Ovary (tissue), 9 donors: Measurements from ENCODE around the gene TNFAIP8L3. TPM values are rescaled to one million over a fixed set of nuclear protein-coding genes. Genes with fewer than 3 reads are reported as not detected.

Experiments
- DNase-seq, 5 donors: peaks; one replicate each; pipeline ENCODE4 v3.0.0-alpha.2; 2019 to 2020
- H3K27ac ChIP-seq, 2 donors: fragments of 200-600 bp; one replicate each; pipeline versions ENCODE4 v1.5.1 to v1.8.0; 2019 to 2022
- H3K27me3 ChIP-seq: fragments of 200-600 bp; one replicate; pipeline ENCODE4 v1.8.0; 2022
- H3K36me3 ChIP-seq: fragments of 200-600 bp; sonication (generic); one replicate; pipeline ENCODE4 v1.5.1; 2019
- H3K4me1 ChIP-seq: one replicate; pipeline ENCODE4 v1.8.1; 2013; ENCODE audit warnings: mild to moderate bottlenecking, moderate library complexity; ENCODE audit not compliant: insufficient read depth
- H3K4me3 ChIP-seq: fragments of 200-600 bp; sonication (generic); one replicate; pipeline ENCODE4 v1.5.1; 2017
- H3K9me3 ChIP-seq, 2 donors: fragments of 200-600 bp in 1 of 2; sonication (generic) in 1 of 2; one replicate each; pipeline versions ENCODE4 v1.5.1 to v1.8.1; 2013 to 2019; ENCODE audit warnings: mild to moderate bottlenecking in 1 of 2, moderate library complexity in 1 of 2
- EP300 ChIP-seq: sonication (generic); formaldehyde crosslinking; IDR thresholded peaks from one replicate; pipeline ENCODE4 v1.6.1; 2017; ENCODE audit warnings: antibody characterized with exemption
- POLR2A ChIP-seq: fragments of 450-650 bp; IDR thresholded peaks from one replicate; pipeline ENCODE4 v1.6.1; 2017; ENCODE audit warnings: antibody characterized with exemption, mild to moderate bottlenecking, moderate library complexity
- WGBS, 3 donors: extraction: QIAGEN DNeasy Blood & Tissue Kit in 1 of 3; methylation state at CpG; one replicate each; pipeline versions ENCODE4 v1.1.5 to v1.1.7; 2013 to 2017; 5-methylcytosine and 5-hydroxymethylcytosine counted together
- intact Hi-C, 4 donors: fragments of 100-400 bp; cut with DNase I; formaldehyde crosslinking; loops; one replicate each; pipeline versions ENCODE4 v1.11.0 to v1.15.1; 2022 to 2023
- polyA plus RNA-seq, 2 donors: library from polyadenylated mRNA; stranded (reverse); fragments of 200-250 nt in 1 of 2; fragments of 350-450 nt in 1 of 2; fragmentation: Illumina TruSeq in 1 of 2; extraction: RNeasy Lipid Tissue Mini Kit (QIAGEN cat#74804) in 1 of 2; gene quantifications; one replicate each; pipeline ENCODE4 v1.2.3, GENCODE V29; 2013 to 2014
- total RNA-seq, 7 donors: library from RNA; depleted of rRNA in 2 of 7; stranded (reverse); fragments of >200 nt in 2 of 7; fragmentation: NEBNext Ultra II Directional in 3 of 7; extraction: Animal tissue kit (Norgen Biotek cat#: 25700) in 3 of 7; gene quantifications; one replicate each; pipeline versions ENCODE4 v1.1.0 to v1.2.4, GENCODE V29; 2016 to 2023
- TF ChIP-seq, protein P1 (sequence below), 3 donors: fragments of 450-650 bp in 2 of 3; fragments of 200-600 bp in 1 of 3; IDR thresholded peaks; one replicate each; pipeline versions ENCODE4 v1.5.1 to v1.8.0; 2016 to 2022; ENCODE audit warnings: antibody characterized with exemption in 3 of 3, mild to moderate bottlenecking in 1 of 3
- donor health status: DM: no; HTN: no; CAD: no; lungs with moderate emphysema.
- donor health status: DM: no; HTN: no; CAD: no.
- donor health status: Bipolar disorder and iron deficiency.
- donor health status: DM: yes; HTN: yes; CAD: no.
- donor health status: DM: no; HTN: no; CAD: no.
- donor health status: DM: yes; HTN: yes; CAD: no.

TNFAIP8L3 gene
- total and polyA plus RNA-seq, 9 donors = 10.2 to 76.5 (median 24.1) TPM

- no peak for DNase-seq
- no peaks in the 10 kb centered on the region for H3K9me3 ChIP-seq
- no peak overlapping the region for H3K27ac ChIP-seq
- H3K4me1 ChIP-seq = peaks cover 4% of the 10 kb centered on the region
- TF ChIP-seq EP300 (no peak), POLR2A (no peak)
- TF ChIP-seq, protein P1, sequence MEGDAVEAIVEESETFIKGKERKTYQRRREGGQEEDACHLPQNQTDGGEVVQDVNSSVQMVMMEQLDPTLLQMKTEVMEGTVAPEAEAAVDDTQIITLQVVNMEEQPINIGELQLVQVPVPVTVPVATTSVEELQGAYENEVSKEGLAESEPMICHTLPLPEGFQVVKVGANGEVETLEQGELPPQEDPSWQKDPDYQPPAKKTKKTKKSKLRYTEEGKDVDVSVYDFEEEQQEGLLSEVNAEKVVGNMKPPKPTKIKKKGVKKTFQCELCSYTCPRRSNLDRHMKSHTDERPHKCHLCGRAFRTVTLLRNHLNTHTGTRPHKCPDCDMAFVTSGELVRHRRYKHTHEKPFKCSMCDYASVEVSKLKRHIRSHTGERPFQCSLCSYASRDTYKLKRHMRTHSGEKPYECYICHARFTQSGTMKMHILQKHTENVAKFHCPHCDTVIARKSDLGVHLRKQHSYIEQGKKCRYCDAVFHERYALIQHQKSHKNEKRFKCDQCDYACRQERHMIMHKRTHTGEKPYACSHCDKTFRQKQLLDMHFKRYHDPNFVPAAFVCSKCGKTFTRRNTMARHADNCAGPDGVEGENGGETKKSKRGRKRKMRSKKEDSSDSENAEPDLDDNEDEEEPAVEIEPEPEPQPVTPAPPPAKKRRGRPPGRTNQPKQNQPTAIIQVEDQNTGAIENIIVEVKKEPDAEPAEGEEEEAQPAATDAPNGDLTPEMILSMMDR (IDR thresholded peaks at IDR 0.05) = no peak
- H3K27me3 ChIP-seq = no peaks in the 10 kb centered on the region
- H3K36me3 ChIP-seq = no peaks in the 10 kb centered on the region
- intact Hi-C loops = no loop called here
- H3K4me3 ChIP-seq = no peak overlapping the region
Observed at GRCh38 chr15:51099185-51099584, 4.5 kb upstream of the TNFAIP8L3 start.

DNA sequence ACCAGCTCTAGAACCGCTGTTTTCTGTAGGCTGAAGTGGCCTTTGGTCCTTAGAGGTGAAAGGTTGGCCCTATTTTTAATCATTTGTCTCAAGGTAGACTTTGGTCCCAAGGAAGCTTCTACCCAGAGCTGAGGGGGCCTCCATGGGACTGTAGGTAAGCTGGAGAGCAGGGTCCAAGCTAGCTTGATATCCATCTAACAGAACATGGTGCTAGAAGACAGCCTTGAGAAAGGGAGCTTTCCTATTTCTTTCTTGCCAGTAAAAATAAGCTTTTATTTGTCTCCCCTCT lies 3.6 kb upstream of the TNFAIP8L3 start:
- no peak overlapping the region for H3K27ac ChIP-seq
- H3K4me1 ChIP-seq = peaks cover 5% of the 10 kb centered on the region
- TF ChIP-seq, protein P1 (IDR thresholded peaks at IDR 0.05) = no peak
- TF ChIP-seq EP300 (no peak), POLR2A (no peak)
- H3K27me3 ChIP-seq = no peaks in the 10 kb centered on the region
- WGBS, 3 donors = 42 to 65% (median 58%) methylated on average over 1 of the region's 1 CpG
- H3K4me3 ChIP-seq = no peak overlapping the region
- intact Hi-C loops = no loop called here
- no peaks in the 10 kb centered on the region for H3K9me3 ChIP-seq
- DNase-seq = no peak
- no peaks in the 10 kb centered on the region for H3K36me3 ChIP-seq

DNA sequence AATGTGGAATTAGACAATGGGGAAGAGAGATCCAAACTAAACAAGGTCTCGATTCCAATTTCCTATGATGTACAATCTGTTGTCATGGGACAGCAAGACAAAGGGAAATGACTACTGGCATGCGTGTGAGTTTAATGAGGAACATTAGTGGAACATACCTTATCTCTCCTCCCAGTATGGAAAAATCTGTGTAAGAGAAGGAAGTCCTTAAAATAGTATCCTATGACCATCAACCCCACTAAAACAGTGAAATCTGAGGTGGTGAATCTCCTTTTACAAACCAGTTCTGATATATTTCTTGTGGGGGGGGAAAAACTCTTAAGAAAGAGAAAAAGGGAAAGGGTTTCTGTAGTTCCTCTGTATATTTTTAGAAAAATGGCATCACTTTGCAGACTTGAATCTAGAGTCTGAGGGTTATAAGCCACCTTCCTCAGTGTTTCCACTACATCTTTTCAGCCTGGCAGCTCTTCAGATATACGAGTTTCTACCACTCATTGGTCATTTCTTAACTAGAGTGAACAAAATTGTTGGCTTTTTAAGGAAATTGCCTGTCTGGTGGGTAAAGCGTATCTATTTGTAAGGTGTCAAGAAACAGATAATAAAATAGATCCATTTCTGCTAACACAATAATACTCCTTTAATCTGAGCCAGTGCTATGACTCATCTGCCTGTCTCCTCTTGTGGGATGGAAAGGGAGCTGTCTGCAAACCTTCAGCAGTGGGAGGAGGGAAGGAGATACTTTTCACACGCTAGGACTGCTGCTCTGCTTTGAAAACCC lies 3.0 kb upstream of the TNFAIP8L3 start:
- H3K9me3 ChIP-seq = no peaks in the 10 kb centered on the region
- 43 to 51% (median 50%) methylated on average over 5 of the region's 5 CpGs for WGBS, 3 donors
- no peaks in the 10 kb centered on the region for H3K27me3 ChIP-seq
- intact Hi-C loops = no loop called here
- no peak overlapping the region for H3K4me3 ChIP-seq
- TF ChIP-seq POLR2A (no peak), EP300 (no peak)
- TF ChIP-seq, protein P1 (IDR thresholded peaks at IDR 0.05) = no peak
- H3K27ac ChIP-seq = no peak overlapping the region
- DNase-seq = no peak
- peaks cover 6% of the 10 kb centered on the region for H3K4me1 ChIP-seq
- no peaks in the 10 kb centered on the region for H3K36me3 ChIP-seq

- TF ChIP-seq POLR2A (no peak), EP300 (no peak)
- TF ChIP-seq, protein P1 (IDR thresholded peaks at IDR 0.05) = no peak
- 78 to 86% (median 79%) methylated on average over 1 of the region's 1 CpG for WGBS, 3 donors
- intact Hi-C loops = no loop called here
- H3K27me3 ChIP-seq = no peaks in the 10 kb centered on the region
- no peak overlapping the region for H3K4me3 ChIP-seq
- DNase-seq = no peak
- no peaks in the 10 kb centered on the region for H3K36me3 ChIP-seq
- H3K9me3 ChIP-seq = no peaks in the 10 kb centered on the region
- peaks cover 8% of the 10 kb centered on the region for H3K4me1 ChIP-seq
- no peak overlapping the region for H3K27ac ChIP-seq
Observed at GRCh38 chr15:51096976-51097375, 2.3 kb upstream of the TNFAIP8L3 start.
